OCI-LY3 (cell line): ENCODE results near the gene SLC39A12.

ENCODE experiments used
- H2AFZ ChIP-seq: fragments of 200-600, 300-600 bp; shearing (Covaris generic); 2 replicates; pipeline ENCODE4 v1.6.0; 2014; ENCODE audit warnings: antibody characterized with exemption, low read depth, low read length
- H3K27ac ChIP-seq: fragments of 200-600, 300-600 bp; sonication (generic); 2 replicates; pipeline ENCODE4 v1.5.1; 2014; ENCODE audit warnings: mild to moderate bottlenecking, low read length, moderate library complexity, mixed read lengths
- H3K27me3 ChIP-seq: fragments of 200-600, 300-600 bp; sonication (generic); 2 replicates; pipeline ENCODE4 v1.6.1; 2014; ENCODE audit warnings: low read depth, low read length, mixed read lengths
- H3K36me3 ChIP-seq: fragments of 200-600, 300-600 bp; sonication (generic); replicated peaks from 2 replicates; pipeline ENCODE3; 2014; ENCODE audit warnings: low read depth, low read length, mixed read lengths
- H3K4me1 ChIP-seq: fragments of 300-600, 200-600 bp; sonication (generic); 2 replicates; pipeline ENCODE4 v1.6.1; 2014; ENCODE audit warnings: low read length, mixed read lengths
- H3K4me2 ChIP-seq: fragments of 200-600, 300-600 bp; sonication (generic); 2 replicates; pipeline ENCODE4 v1.6.1; 2014; ENCODE audit warnings: low read length, mixed read lengths
- H3K4me3 ChIP-seq: fragments of 300-600, 200-600 bp; sonication (generic); 2 replicates; pipeline ENCODE4 v1.5.1; 2014; ENCODE audit warnings: antibody characterized with exemption, mild to moderate bottlenecking, low read length, moderate library complexity
- H3K79me2 ChIP-seq: fragments of 300-600, 200-600 bp; shearing (Covaris generic); 2 replicates; pipeline ENCODE4 v1.6.1; 2014; ENCODE audit warnings: mild to moderate bottlenecking, low read length, mixed read lengths
- H3K9ac ChIP-seq: fragments of 300-600, 200-600 bp; shearing (Covaris generic); 2 replicates; pipeline ENCODE4 v1.6.0; 2014; ENCODE audit warnings: mild to moderate bottlenecking, low read length, moderate library complexity
- H3K9me3 ChIP-seq: fragments of 200-600, 300-600 bp; shearing (Covaris generic); 2 replicates; pipeline ENCODE4 v1.6.1; 2014; ENCODE audit warnings: low read length, mixed read lengths; ENCODE audit not compliant: insufficient read depth
- H4K20me1 ChIP-seq: fragments of 200-600, 300-600 bp; sonication (generic); 2 replicates; pipeline ENCODE4 v1.6.1; 2016; ENCODE audit warnings: low read length, mixed read lengths; ENCODE audit not compliant: insufficient read depth
- EZH2phosphoT487 ChIP-seq: fragments of 200-600 bp; shearing (Covaris generic); IDR thresholded peaks from 2 replicates; pipeline ENCODE4 v1.6.1; 2018; ENCODE audit warnings: antibody characterized with exemption, mixed run types, low read depth
- TF ChIP-seq, protein P1 (sequence below): fragments of 200-600, 300-600 bp; sonication (generic); IDR thresholded peaks from 2 replicates; pipeline ENCODE4 v1.5.1; 2014; ENCODE audit warnings: antibody characterized with exemption, low read length, low read depth

SLC39A12 gene

DNA sequence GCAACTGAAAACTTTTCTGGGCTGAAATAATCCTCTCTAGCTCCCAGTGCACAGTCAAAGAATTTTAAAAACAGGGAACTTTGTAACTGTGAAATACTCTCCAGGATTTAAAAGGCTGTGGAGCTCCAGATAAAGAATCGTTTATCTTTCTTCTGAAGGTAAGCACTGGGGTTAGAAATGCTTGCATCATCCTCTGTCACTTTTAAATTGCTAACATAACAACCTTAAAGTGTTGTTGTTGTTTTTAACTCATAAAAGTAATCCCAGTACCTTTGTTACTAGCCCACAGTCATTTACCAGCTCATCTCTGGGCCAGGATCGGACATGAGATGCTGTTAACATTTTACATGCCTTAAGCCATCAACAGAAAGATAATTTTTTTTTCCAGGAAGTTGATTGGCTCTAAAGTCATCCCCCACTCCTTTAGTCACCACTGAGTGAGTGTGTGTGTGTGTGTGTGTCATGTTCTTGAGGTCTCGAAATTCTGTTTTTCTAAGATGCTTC lies at the start of gene SLC39A12:
TSS of gene SLC39A12 (plus strand) at position 51 of the 504 bp plus-strand sequence. CDS start 1,359 bp downstream, outside the sequence.
- Histone ChIP-seq H3K36me3 (no peaks in the 10 kb centered on the region), H2AFZ (no peak within 1 kb of the TSS), H3K79me2 (no peaks in the 10 kb centered on the region), H3K27me3 (no peaks in the 10 kb centered on the region), H3K27ac (no peak within 1 kb of the TSS), H3K4me2 (no peak within 1 kb of the TSS), H3K4me3 (no peak within 1 kb of the TSS), H3K9ac (no peak within 1 kb of the TSS), H4K20me1 (no peaks in the 10 kb centered on the region), H3K4me1 (no peaks in the 10 kb centered on the region), H3K9me3 (no peaks in the 10 kb centered on the region)
- TF ChIP-seq, protein P1, sequence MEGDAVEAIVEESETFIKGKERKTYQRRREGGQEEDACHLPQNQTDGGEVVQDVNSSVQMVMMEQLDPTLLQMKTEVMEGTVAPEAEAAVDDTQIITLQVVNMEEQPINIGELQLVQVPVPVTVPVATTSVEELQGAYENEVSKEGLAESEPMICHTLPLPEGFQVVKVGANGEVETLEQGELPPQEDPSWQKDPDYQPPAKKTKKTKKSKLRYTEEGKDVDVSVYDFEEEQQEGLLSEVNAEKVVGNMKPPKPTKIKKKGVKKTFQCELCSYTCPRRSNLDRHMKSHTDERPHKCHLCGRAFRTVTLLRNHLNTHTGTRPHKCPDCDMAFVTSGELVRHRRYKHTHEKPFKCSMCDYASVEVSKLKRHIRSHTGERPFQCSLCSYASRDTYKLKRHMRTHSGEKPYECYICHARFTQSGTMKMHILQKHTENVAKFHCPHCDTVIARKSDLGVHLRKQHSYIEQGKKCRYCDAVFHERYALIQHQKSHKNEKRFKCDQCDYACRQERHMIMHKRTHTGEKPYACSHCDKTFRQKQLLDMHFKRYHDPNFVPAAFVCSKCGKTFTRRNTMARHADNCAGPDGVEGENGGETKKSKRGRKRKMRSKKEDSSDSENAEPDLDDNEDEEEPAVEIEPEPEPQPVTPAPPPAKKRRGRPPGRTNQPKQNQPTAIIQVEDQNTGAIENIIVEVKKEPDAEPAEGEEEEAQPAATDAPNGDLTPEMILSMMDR, result no peak
- TF ChIP-seq EZH2phosphoT487, result no peak

DNA sequence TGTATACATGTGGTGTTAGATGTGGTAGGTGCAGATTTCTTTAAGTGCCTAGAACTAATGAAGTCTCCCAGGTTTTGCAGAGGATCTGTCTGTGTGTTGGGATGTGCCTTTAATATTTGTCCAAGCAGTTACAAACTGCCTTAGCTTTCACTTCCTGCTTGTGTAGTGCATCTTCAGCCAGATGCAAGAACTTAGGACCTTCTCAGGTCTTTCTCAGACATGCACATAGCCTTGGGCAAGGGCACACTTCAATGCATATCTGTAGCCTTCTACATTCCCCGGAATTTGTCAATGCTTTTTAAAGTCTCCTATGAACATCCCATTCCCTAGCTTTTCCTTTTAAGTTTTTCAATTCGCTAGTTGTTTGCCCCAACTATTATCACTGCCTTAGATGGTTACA lies 47.2 kb upstream of the SLC39A12 start:
- H3K9ac ChIP-seq, result no peak overlapping the region
- H4K20me1 ChIP-seq, result no peaks in the 10 kb centered on the region
- no peaks in the 10 kb centered on the region for H3K9me3 ChIP-seq
- no peaks in the 10 kb centered on the region for H3K27me3 ChIP-seq
- TF ChIP-seq EZH2phosphoT487, result no peak
- TF ChIP-seq, protein P1, result no peak
- H3K4me1 ChIP-seq, result peaks cover 3% of the 10 kb centered on the region; the same call in 1 of the 2 replicates
- H3K36me3 ChIP-seq, result no peaks in the 10 kb centered on the region
- H3K27ac ChIP-seq, result no peak overlapping the region
- no peak overlapping the region for H3K4me3 ChIP-seq
- no peak overlapping the region for H3K4me2 ChIP-seq
- no peak overlapping the region for H2AFZ ChIP-seq
- H3K79me2 ChIP-seq, result no peaks in the 10 kb centered on the region

DNA sequence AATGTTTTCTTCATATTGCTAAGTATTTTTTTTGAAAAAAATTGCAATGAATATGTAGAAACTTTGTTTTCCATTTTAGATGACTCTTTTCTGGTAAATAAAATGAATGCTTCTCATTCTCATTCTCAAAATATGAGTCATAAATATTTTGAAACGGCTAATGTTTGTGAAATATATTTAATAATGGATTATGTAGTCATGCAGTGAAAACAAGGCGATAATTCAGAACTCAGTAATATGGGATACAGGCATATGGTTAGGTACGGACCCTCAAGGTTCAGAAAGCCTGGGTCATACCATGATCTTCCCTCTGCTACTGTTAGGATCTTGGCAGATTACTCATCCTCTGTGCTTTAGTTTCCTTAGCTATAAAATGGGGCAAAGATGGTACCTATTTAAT lies 46.2 kb upstream of the SLC39A12 start:
- no peaks in the 10 kb centered on the region for H3K79me2 ChIP-seq
- no peaks in the 10 kb centered on the region for H4K20me1 ChIP-seq
- H2AFZ ChIP-seq, result no peak overlapping the region
- no peak overlapping the region for H3K27ac ChIP-seq
- TF ChIP-seq, protein P1, result no peak
- TF ChIP-seq EZH2phosphoT487, result no peak
- no peak overlapping the region for H3K4me2 ChIP-seq
- H3K27me3 ChIP-seq, result no peaks in the 10 kb centered on the region
- no peaks in the 10 kb centered on the region for H3K36me3 ChIP-seq
- no peak overlapping the region for H3K4me3 ChIP-seq
- H3K9ac ChIP-seq, result no peak overlapping the region
- no peaks in the 10 kb centered on the region for H3K9me3 ChIP-seq
- H3K4me1 ChIP-seq, result peaks cover 6% of the 10 kb centered on the region

DNA sequence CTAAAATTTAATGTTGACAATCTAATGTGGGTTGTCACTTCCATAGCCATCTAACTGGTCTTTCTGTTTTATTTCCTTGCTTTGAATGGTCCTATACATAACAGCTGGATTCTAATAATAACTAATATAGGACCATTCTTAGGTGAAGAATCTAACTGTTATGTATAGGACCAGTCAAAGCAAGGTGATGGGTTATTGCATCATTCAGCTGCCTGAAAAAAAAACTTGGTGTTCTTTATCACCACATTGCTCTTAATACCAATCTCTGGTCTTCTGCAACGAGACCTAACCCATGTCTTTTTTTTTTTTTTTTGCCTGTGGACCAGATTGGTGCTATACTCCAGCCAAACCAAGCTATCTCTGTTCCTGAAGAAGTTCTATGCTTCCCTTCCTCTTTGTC lies 45.7 kb upstream of the SLC39A12 start:
- H3K9ac ChIP-seq, result no peak overlapping the region
- no peak overlapping the region for H3K4me3 ChIP-seq
- H3K9me3 ChIP-seq, result no peaks in the 10 kb centered on the region
- H3K4me2 ChIP-seq, result no peak overlapping the region
- no peak overlapping the region for H3K27ac ChIP-seq
- no peaks in the 10 kb centered on the region for H3K27me3 ChIP-seq
- H2AFZ ChIP-seq, result no peak overlapping the region
- TF ChIP-seq EZH2phosphoT487, result no peak
- TF ChIP-seq, protein P1, result no peak
- peaks cover 7% of the 10 kb centered on the region for H3K4me1 ChIP-seq
- no peaks in the 10 kb centered on the region for H3K36me3 ChIP-seq
- H3K79me2 ChIP-seq, result no peaks in the 10 kb centered on the region
- no peaks in the 10 kb centered on the region for H4K20me1 ChIP-seq
